GM19372 (cell line): ENCODE data around the gene PPP6R1.
A peak's percentile ranks its signal among the peaks of the same experiment; 100 is the strongest.

ENCODE experiments used
- ATAC-seq: cut with Tn5 transposase; IDR thresholded peaks from one replicate; pipeline ENCODE4 v1.9.1; 2021; ENCODE audit warnings: mild to moderate bottlenecking, low read depth, moderate library complexity; ENCODE audit not compliant: unreplicated experiment

Gene PPP6R1, protein sequence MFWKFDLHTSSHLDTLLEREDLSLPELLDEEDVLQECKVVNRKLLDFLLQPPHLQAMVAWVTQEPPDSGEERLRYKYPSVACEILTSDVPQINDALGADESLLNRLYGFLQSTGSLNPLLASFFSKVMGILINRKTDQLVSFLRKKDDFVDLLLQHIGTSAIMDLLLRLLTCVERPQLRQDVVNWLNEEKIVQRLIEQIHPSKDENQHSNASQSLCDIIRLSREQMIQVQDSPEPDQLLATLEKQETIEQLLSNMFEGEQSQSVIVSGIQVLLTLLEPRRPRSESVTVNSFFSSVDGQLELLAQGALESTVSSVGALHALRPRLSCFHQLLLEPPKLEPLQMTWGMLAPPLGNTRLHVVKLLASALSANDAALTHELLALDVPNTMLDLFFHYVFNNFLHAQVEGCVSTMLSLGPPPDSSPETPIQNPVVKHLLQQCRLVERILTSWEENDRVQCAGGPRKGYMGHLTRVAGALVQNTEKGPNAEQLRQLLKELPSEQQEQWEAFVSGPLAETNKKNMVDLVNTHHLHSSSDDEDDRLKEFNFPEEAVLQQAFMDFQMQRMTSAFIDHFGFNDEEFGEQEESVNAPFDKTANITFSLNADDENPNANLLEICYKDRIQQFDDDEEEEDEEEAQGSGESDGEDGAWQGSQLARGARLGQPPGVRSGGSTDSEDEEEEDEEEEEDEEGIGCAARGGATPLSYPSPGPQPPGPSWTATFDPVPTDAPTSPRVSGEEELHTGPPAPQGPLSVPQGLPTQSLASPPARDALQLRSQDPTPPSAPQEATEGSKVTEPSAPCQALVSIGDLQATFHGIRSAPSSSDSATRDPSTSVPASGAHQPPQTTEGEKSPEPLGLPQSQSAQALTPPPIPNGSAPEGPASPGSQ

DNA sequence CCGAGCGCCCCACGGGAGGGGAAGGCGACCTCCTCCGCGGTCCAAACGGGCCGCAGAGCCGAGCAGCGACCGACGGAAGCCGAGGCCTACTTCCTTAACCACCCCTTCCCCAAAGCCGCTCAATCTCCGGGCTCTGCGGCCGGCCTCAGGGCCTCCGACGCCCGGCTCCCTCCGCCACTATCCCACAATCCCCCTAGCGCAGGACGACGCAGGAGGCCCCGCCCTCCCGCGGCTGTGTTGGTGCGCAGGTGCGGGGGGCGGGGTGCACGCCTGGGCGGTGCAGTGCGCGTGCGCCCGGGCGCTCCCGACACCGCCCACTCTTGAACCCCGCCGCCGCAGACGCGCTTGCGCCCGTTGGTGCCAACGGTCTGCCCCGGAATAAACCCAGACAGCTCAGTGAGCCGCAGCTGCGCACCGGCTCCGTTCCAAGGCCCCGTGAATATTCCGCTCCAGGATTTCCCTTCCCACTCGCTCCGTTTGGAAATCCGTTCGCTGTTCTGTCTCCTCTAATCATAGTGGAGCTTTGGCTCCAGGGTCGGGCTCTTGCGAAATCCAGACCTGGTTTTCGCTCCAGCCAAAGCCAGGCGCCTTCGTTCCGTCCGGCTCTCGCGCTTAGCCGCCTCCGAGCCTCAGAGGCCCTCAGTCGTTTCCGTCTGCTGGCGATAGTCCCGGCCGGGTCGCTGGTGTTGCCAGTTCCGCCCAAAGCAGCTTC, at the start of gene PPP6R1:
Gene PPP6R1 (minus strand): TSS at position 190 of the 712 bp plus-strand sequence. CDS start 11,914 bp downstream, outside the sequence.
- peak; percentile 71 for ATAC-seq

DNA sequence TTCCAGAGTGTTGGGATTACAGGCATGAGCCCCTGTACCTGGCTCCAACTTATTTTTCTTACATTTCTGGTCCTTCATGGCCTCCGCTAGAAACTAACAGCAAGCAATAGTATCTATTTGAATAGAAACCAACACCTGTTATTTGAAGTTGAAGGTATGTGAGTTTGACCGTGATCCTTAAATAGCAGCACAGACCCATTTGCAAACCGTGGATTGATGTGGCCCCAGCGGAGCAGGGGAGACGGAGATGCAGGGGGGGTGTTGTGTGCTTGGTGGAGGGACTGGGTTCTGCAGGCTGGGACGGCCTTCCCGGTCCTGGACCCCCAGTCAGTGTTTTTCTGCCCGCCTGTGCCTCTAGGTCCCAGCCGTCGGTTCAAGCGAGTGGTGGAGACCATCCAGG, 49.5 kb upstream of the PPP6R1 start:
- ATAC-seq: no peak

DNA sequence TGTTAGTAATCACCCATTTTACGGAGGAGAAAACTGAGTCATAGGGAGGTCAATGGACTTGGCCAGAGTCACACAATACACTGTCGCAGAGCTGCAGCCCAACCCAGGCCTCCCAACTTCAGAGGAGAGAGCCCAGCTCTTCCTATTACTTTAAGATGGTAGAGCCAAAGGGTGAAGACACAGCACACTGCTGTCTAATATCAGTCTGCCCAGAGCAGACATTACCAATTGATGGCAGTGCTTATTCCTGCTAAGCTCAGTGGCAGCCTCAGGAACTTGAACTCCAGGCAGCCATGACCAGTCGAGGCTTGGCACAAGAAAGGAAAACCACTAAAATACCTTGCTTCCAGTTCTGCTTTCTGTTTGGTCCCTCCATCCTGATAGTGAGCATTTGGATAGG, 47.9 kb upstream of the PPP6R1 start:
- ATAC-seq: no peak

DNA sequence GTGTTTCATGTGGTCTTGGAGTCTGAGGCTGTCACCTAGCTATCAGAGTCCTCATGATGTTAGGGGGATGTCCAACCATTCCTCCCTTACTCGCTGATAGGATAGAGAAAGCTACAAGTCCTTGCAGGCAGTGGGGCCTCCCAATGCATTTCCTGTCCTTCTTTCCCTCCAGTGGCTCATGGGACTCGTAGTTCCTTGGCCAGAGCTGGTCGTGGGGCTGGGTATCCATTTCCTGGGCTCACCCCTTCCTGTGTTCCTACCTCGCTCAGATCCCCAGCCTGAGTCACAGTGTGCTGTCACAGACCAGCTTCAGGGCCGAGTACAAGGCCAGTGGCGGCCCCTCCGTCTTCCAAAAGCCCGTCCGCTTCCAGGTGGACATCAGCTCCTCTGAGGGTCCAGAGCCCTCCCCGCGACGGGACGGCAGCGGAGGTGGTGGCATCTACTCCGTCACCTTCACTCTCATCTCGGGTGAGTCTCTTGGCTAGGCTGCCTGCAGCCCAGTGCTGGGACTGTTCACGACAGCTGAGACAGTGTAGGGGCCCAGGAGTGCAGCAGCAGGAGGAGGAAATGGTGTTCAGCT, 47.3 kb upstream of the PPP6R1 start:
- no peak for ATAC-seq

DNA sequence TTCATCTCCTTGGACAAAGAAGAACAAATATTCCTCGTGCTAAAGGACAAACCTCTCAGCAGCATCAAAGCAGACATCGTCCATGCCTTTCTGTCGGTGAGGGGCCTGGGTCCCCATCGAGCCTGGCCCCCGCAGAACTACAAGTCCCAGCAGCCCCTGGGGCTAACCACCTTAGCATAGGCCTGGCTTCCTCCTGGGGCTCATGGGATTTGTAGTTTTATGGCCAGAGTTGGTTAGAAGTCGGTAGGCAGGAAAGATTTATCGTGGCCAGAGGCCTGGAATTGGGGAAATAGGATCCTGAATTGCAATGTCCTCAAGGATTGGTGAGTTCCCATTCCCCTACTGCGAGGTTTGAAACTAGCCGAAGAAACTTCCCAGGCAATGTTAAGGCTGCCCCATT, 46.7 kb upstream of the PPP6R1 start:
- ATAC-seq: no peak

DNA sequence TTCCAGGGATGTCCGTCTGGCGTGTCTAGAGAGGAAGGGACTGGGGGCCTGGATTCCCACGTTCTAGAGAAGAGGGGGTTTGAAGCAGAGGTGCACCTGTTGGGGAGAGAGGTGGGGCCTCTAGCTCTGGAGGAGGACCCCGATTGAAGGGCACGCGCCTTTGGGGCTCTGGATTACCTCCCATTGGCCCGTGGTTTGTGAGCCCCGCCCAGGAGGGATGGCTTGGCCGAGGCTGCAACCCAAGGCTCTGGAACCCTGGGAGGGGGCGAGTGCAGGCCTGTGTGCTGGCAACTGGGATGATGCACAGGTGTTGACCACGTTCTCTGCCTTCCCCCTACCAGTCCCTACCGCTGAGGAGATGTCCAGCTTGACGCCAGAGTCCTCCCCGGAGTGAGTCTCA, 46.2 kb upstream of the PPP6R1 start:
- no peak for ATAC-seq

DNA sequence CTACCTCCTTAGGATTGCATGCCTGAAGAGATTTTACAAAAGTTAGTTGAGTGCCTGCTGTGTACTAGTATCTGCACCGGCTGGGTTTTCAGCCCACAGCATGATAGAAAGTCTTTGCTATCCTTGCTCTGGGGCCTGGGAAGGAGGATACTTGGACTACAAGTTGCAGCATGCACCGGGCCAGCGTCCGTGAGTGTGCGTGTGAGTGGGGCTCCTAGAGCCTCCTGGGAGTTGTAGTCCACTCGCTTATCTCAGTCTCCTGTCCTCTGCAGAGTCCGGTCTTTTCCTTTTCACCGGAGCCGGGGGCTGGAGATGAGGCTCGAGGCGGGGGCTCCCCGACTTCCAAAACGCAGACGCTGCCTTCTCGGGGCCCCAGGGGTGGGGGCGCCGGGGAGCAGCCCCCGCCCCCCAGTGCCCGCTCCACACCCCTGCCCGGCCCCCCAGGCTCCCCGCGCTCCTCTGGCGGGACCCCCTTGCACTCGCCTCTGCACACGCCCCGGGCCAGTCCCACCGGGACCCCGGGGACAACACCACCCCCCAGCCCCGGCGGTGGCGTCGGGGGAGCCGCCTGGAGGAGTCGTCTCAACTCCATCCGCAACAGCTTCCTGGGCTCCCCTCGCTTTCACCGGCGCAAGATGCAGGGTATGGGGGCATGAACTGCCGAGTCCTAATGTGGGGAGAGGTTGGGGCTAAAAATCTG, 45.6 kb upstream of the PPP6R1 start:
- ATAC-seq: no peak

DNA sequence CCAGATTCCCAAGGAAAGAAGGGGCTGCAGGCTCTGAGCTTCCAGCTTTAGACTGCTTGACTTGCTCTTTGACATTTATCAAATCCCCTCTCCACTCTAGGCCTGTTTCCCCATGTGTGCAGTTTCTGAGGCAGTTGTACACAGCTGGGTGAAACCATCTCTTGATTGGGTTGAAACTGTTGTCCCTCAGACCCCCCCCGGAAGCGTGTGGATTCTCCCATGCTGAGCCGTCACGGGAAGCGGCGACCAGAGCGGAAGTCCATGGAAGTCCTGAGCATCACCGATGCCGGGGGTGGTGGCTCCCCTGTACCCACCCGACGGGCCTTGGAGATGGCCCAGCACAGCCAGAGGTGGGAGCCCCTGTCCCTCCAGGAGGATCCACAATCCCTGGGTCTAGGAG, 44.7 kb upstream of the PPP6R1 start:
- no peak for ATAC-seq

DNA sequence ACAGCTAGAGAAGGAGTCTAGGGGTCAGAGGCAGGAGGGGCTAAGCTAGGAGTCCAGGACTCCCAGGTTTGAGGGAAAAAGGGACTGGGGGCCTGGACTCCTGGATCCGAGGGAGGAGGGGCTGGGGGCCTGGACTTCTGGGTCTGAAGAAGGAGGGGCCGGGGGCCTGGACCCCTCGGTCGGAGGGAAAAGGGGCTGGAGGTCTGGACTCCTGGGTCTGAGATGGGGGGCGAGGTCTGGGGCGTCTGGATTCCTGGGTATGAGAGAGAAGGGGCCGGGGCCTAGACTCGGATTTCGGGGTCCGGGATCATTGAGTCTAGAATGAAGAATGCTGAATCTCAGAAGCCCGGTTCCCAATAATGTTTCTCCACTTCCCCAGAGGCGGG, 43.5 kb upstream of the PPP6R1 start:
- no peak for ATAC-seq

DNA sequence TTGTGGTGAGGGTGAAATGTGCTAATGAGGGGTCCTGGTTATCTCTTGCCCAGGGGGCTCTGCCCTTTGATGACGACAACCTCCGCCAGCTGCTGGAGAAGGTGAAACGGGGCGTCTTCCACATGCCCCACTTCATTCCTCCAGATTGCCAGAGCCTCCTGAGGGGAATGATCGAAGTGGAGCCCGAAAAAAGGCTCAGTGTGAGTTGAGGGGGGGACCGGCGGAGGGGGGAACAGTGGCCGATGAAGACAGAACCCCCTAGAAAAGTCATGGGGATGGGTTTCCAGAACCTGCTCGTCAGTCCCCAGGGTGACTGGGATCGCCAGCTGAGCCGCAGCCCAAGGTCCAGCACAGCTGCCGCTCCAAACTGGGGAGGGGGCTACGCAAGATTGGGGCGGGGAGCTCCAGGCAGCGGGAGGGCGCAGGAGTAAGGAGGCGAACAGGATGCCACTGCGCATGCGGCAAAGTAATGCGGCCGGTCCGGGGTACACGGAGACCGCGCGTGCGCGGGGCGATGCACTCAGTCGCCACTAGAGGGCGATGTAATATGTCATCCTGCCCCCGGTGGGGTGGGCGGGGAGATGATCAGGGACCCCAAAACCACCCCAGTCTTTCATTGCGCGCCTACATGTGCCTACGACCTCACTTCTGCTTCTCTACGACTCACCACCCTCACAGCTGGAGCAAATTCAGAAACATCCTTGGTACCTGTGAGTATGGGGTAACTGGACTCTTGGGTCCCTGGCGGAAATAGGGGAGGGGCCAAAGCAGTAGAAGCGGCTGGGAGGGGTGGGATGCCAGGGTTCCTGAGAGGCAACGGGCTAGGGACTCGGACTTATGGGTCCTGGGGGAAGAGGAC, 42.9 kb upstream of the PPP6R1 start:
- peak; percentile 66 for ATAC-seq

DNA sequence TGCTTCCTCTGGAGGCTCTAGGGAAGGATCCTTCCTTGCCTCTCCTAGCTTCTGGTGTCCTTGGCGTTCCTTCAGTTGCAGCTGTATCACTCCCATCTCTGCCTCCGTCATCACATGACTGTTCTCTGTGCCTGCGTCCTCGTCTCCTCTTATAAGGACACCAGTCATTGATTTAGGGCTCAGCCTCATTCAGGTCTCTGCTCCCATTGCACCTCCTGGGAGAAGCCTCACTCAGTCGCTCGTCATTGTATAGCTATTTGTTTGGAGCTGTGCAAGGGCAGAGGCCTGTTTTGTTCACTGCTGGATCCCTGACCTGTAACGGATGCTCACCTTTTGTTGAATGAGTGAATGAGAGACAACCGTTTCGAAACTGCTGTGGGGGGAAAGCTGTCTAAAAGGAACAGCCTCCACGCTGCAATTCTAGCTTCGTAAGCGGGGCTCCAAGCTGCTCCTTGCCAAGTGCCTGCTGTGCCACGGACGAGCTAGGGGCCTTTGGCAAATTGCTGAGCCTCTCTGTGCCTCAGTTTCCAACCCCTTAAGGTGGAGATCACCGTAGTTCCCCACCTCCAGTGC, 42.2 kb upstream of the PPP6R1 start:
- no peak for ATAC-seq

DNA sequence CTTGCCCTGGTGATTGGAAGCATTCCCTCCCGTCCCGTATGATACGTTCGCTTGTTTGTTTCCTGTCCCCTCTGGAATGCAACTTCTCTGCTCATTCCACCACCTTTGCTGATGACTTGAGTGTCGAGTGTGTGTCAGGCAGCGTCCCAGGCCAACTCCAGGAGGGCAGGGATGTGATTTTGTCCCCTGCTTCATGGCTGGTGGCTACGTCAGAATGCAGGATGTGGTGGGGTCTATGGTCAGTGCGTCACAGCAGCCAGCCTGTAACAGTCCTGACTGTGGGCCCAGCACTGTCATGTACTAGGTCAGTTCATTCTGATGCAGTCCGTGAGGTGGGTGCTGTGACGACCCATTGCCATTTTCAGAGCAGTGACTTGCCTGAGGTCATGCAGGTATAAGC, 41.2 kb upstream of the PPP6R1 start:
- ATAC-seq: no peak

DNA sequence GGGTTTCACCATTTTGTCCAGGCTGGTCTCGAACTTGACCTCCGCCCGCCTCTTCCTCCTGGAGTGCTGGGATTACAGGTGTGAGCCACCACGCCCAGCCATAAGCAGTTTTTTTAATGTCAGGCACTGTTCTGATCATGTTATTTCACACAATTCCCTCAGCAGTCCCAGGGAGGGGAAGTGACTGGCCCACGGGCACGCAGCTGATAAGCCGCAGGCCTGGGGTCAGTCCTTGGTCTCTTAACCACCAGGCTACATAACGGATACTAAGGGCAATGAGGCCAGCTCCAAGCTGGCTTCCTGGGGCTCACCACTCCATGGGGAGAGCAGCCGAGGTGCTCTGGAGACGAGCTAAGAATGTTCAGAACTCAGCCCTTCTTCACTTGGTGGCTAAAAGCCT, 38.5 kb upstream of the PPP6R1 start:
- no peak for ATAC-seq

DNA sequence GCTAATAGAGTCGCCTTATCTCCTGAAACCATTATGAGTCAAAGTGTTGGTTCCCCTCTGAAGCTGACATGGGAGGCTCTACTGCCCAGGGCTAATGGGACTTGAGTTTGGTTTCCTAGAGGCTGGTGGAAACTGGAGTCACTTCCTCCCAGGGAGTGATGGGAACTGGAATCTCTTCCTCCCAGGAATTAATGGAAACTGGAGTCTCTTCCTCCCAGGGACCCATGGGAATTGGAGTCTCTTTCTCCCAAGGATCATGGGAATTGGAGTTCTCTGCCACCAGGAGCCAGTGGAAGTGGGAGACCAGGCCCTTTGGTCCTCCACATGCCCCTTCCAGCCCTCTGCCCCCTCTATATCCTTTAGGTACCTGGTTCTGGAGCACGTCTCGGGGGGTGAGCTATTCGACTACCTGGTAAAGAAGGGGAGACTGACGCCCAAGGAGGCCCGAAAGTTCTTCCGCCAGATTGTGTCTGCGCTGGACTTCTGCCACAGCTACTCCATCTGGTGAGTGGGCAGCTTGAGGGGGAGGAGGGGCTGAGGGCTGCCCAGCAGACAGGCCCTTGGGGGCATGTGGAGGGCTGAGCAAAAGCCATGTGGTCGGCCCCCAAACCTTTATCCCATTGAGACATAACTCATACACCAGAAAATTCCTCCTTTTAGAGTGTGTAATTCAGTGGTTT, 30.4 kb upstream of the PPP6R1 start:
- no peak for ATAC-seq

DNA sequence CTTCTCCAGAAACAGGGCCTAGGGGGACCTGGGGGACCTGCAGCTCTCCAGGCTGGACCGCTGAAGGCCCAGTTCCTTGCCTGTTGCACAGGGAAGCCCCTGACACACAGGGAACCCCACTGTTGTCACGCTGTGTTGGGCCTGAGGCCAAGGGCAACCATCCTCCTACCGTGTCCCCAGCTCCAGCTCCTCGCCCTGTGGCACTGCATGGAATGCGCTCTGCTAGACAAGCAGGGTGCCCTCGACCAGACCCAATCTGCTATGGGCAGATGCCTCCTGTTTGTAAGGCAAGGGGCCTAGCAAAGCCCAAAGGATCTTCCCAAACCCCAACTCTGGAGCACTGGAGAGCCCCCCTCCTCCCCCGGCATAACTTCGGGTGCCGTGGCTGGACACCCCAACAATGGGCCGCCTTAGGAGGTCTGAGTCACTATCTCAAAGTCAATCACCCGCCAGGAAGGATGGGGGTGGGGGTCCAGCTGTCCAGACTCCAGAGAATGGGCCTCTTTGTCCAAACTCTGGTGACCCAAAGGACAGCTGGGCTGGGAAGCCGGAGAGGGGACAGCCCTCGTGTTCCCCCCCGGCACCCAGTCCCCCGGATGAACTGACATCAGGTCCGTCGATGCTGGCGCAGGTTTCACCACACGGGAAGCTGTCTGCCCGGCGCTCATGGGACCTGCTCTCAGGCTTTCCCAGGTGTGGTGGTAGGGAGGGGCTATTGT, 28.7 kb upstream of the PPP6R1 start:
- no peak for ATAC-seq

DNA sequence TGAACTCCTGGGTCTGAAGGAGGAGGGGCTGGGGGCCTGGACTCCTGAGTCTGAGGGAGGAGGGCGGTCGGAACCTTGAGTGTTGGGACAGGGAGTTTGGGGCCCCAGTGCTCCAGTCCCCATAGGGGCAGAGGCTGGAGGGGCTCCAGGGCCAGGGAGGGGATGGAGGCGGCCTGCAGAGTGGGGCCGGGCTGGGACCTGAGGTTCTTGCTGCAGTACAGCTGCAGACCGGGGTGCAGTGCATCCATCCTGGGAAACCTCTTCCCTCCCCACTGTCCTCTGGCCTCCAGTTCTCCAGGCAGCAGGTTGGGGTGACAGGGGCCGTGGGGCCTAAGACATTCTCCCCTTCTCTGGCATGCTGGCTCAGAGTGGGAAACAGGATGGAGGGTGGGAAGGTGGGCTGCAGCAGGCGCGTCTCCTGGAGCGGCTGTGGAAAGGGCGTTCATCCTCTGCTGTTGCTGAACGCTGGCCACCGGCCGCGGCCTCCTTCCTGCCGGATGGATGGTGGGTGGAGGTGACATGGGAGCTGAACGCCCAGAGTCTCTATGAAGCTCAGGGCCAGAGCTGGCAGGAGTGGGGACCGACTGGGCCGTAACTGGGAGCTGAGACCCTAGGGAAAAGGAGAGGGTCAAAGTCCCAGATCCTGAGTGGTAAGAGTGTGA, 26.5 kb upstream of the PPP6R1 start:
- no peak for ATAC-seq

DNA sequence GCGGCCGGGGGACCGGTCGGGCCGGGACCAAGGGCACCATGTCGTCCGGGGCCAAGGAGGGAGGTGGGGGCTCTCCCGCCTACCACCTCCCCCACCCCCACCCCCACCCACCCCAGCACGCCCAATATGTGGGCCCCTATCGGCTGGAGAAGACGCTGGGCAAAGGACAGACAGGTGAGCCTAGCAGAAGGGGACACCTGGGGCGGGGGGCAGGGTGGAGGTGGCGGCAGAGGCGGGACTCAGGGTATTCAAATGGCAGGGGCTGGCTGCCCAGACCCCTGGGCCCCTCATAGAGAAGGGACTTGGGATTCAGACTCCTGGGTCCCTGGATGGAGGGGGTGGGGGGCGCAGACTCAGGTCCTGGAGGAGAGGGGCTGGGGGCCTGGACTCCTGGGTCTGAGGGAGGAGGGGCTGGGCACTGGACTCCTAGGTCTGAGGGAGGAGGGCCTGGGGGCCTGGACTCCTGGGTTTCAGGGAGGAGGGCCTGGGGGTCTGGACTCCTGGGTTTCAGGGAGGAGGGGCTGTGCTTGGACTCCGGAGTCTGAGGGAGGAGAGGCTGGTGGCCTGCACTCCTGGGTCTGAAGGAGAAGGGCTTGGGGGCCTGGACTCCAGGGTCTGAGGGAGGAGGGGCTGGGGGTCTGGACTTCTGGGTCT, 25.7 kb upstream of the PPP6R1 start:
- no peak for ATAC-seq
